ENCODE measurements around the gene GALC. TPM values are rescaled to one million over a fixed set of nuclear protein-coding genes. Genes with fewer than 3 reads are reported as not detected.

The GALC gene
- total and polyA plus RNA-seq, 2 donors (not counting 3 experiments of a cell fraction or from before 2014, with no cell fraction given) = 12.4 to 14.2 TPM

GRCh38 chr14:88037325-88037724 lies 44.3 kb upstream of the GALC start:
- intact Hi-C loops (cut with micrococcal nuclease) (no loop called here), dilution Hi-C loops (cut with MboI; ENCODE audit: extremely low pct_ligation_motif_present, low sequenced_read_pairs) (no loop called here)
- Histone ChIP-seq H3K9ac (replicated peaks; ENCODE audit: extremely low read depth, insufficient read depth, low read length) (no peak overlapping the region), H3K4me1 (ENCODE audit: control insufficient read depth, extremely low read depth, insufficient read depth, low read length) (no peaks in the 10 kb centered on the region), H3K27me3 (ENCODE audit: control insufficient read depth in 2 of 2, insufficient read depth in 2 of 2, low read length in 2 of 2) (no peaks in the 10 kb centered on the region), H3K36me3 (ENCODE audit: control insufficient read depth in 2 of 2, extremely low read depth in 1 of 2, insufficient read depth in 2 of 2, low read length in 2 of 2) (no peaks in the 10 kb centered on the region), H3K9me1 (replicated peaks; ENCODE audit: control insufficient read depth, extremely low read depth, insufficient read depth, low read length) (no peaks in the 10 kb centered on the region), H3K79me2 (ENCODE audit: control insufficient read depth, insufficient read depth, low read length) (no peaks in the 10 kb centered on the region), H3K4me2 (ENCODE audit: insufficient read depth, low read length) (no peak overlapping the region), H4K20me1 (replicated peaks; ENCODE audit: control insufficient read depth, extremely low read depth, insufficient read depth, low read length) (no peaks in the 10 kb centered on the region), H3K9me3 (replicated peaks; ENCODE audit: control insufficient read depth, insufficient read depth, low read length) (no peaks in the 10 kb centered on the region), H3K27ac (ENCODE audit: insufficient read depth, low read depth, low read length) (no peak overlapping the region), H2AFZ (ENCODE audit: low read depth, low read length) (no peak overlapping the region), H3K4me3 (replicated peaks in 1 of 3; ENCODE audit: insufficient read depth in 1 of 3, low read depth in 1 of 3, low read length in 3 of 3) (no peak overlapping the region)
- DNase-seq (ENCODE audit: low read depth, low spot score) = no peak
- no peak for FAIRE-seq
- POLR2A ChIA-PET = no interaction called here
- no TSS peak for BruUV-seq (replicated peaks)
- CTCF ChIA-PET = no interaction called here
- TF ChIP-seq POLR2AphosphoS5 (IDR thresholded peaks at IDR 0.05; ENCODE audit: insufficient read depth, low read depth, low read length) (no peak), EZH2 (IDR thresholded peaks at IDR 0.05; ENCODE audit: borderline replicate concordance, low read depth, low read length, severe bottlenecking) (no peak), POLR2A (IDR thresholded peaks at IDR 0.05; ENCODE audit: low read depth, low read length) (no peak), FOS (IDR thresholded peaks at IDR 0.05; ENCODE audit: borderline replicate concordance, insufficient read depth, low read length) (no peak), JUN (IDR thresholded peaks at IDR 0.05; ENCODE audit: borderline replicate concordance, insufficient read depth, insufficient read length, low read depth) (no peak), MYC (IDR thresholded peaks at IDR 0.05; ENCODE audit: low read depth, low read length) (no peak)
- TF ChIP-seq, protein P1, sequence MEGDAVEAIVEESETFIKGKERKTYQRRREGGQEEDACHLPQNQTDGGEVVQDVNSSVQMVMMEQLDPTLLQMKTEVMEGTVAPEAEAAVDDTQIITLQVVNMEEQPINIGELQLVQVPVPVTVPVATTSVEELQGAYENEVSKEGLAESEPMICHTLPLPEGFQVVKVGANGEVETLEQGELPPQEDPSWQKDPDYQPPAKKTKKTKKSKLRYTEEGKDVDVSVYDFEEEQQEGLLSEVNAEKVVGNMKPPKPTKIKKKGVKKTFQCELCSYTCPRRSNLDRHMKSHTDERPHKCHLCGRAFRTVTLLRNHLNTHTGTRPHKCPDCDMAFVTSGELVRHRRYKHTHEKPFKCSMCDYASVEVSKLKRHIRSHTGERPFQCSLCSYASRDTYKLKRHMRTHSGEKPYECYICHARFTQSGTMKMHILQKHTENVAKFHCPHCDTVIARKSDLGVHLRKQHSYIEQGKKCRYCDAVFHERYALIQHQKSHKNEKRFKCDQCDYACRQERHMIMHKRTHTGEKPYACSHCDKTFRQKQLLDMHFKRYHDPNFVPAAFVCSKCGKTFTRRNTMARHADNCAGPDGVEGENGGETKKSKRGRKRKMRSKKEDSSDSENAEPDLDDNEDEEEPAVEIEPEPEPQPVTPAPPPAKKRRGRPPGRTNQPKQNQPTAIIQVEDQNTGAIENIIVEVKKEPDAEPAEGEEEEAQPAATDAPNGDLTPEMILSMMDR (IDR thresholded peaks at IDR 0.05; ENCODE audit: extremely low read depth in 1 of 2, insufficient read depth in 1 of 2, low read depth in 1 of 2, low read length in 2 of 2) = no peak
- TF ChIP-seq, protein P2, sequence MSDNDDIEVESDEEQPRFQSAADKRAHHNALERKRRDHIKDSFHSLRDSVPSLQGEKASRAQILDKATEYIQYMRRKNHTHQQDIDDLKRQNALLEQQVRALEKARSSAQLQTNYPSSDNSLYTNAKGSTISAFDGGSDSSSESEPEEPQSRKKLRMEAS (IDR thresholded peaks at IDR 0.05; ENCODE audit: insufficient read depth, insufficient read length) = no peak

Data from endothelial cell of umbilical vein (primary cell).